Dermis blood vessel endothelial cell (primary cell): ENCODE data around the gene TMEM132C. TPM values are rescaled to one million over a fixed set of nuclear protein-coding genes. Genes with fewer than 3 reads are reported as not detected.
"Not testable (repeated sequence)": the region's sequence is repeated elsewhere in the genome, so short reads cannot be mapped to it uniquely, and the experiment has no call there.

Experiments
- DNase-seq: peaks from one replicate; pipeline ENCODE4 v3.0.0; 2010
- total RNA-seq: library from RNA; depleted of rRNA; stranded (reverse); fragments of >200 nt; gene quantifications from 2 replicates; pipeline ENCODE4 v1.2.3, GENCODE V29; 2014

TMEM132C gene
- total RNA-seq, 1 donor from 2014 or later: not detected

DNA sequence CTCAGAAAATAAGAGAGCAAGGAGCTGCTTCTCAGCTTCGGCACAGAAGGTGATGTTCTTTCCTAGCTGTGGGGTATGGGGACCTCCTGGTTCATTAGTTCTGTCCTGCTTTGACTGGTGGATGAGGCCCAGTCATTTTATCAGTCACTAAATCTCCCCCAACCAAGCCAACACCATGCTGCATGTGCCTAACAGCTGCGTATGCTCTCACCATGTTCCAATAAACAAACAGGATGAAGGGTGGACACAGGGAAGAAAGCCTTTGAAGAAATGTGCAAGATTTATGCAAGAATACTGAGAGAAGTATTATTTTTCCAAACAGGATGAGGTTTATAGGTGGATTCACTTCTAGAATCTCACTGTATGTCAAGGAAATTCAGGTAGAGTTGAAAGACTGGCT lies 156.2 kb downstream of the TMEM132C start:
- no peak for DNase-seq

DNA sequence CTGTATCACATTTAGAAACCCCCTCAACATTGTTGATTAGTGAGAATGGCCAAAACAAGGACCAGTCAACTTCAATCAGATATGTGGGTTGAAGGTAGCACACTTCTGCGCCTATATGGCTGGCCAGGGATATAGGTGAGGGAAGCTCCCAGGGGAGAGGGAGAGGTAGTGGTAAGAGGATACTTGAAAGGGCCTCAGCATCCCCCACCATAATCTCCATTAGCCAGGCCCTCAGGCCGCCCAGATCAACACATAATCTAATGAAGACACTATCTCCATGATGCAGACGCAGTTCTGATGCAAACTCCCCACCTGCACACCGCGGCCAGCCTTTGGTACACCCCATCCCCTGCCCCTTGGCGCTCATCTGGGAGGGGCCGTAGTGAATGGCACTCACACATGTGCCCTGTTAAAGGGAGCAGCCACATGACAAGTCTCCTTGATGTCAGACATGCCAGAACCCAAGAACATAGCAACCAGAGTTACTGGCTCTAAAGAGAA lies 158.0 kb downstream of the TMEM132C start:
- no peak for DNase-seq

DNA sequence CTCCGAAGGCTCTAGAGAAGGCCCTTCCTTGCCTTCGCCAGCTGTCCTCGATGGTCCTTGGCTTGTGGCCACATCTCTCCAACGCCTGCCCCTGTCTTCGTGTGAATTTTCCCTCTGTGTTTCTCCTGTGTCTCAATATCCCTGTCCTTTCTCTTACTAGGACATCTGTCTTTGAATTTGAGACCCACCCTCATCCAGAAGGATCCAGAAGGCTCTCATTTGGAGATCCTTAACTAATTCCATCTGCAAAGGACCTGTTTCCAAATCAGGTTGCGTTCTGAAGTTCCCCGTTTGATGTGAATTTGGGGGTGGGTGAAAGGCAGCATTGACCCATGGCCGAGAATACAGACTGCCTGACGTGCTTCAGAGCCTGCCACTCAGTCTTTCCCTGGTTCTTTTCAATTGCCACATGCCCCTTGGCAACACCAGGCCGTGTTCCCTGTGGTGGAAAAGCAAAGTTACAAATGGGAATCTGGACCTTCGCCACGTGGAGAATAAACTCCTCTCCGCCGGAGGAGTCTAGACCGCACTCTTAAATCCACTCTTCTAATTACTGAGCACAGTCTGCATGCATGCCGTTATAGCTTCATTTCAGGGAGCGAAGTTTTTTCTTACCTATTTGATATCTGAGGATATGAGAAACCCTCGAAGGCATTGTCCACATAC lies 158.8 kb downstream of the TMEM132C start:
- no peak for DNase-seq

DNA sequence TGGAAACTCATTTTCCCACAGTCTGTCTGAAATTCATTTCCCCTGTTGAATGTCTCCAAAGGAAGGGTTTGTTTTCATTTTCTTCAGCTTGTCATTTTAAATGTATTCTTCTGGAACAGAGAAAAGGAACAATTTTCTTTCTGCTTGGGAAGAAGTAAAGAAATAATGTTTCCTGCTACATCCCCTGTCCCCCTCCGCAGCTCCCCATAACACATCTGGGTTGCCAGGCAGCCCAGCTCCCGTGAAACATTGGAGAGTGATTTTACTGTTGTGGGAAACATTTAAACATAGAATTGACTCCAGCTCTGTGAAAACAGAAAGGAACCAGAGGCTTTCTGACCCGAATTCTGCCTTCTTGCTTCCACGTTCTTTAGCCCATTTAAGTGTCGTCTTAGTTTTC lies 159.5 kb downstream of the TMEM132C start:
- no peak for DNase-seq

DNA sequence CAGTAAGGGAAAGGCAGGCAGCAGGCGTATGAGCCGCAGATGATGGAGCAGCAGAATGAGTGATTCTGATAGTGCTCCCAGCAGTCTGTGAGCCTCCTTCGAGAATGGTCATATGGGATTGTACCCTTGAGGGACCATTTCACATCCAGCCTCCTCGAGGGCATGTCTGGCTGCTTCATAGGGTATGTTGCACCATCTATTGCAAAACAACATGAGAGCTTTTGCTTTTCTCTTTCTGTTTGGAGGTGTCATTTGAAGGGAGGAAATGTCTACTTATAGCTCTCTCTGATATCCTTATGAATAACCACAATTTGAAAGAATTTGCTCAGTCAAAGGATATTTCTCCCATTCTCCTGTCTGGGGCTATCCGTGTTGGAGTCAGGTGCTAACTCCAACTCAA lies 172.8 kb downstream of the TMEM132C start:
- DNase-seq: no peak

DNA sequence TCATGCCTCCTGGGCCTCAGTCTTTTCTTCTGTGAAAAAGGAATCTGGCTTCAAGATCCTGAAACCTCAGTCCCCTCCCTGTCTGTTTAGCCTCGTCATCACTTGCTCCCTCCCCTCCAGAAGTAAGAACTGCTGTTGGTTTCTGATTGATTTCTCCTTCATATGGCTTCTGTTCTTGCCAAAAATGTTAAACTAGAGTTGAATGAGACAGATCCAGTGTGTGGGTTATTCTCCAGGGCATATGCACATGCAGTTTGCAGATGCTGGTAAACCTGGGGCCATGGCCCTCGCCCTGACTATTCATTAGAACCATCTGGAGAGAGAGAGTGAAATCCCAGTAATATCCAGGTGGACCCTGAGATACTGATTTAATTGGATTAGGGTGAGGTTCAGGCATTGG lies 175.1 kb downstream of the TMEM132C start:
- DNase-seq: no peak

DNA sequence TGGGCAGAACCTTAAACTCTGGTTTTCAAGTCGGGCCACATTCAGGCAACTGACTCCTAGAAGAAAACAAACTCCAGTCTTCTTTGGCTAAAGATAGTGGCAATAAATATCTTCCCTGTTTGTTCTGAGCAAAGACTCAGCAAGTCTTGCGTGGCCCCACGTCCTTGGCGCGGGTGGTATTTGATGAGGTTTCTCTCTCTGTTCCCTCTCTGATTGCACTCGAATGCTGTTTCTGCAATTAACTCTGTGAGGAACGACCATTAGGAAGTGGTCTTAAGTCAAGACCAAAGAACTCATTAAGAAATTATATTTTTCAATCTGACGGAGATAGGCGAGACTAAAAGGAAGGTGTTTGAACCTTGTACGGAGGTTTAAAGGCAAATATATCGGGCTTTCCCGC lies 177.6 kb downstream of the TMEM132C start:
- no peak for DNase-seq

DNA sequence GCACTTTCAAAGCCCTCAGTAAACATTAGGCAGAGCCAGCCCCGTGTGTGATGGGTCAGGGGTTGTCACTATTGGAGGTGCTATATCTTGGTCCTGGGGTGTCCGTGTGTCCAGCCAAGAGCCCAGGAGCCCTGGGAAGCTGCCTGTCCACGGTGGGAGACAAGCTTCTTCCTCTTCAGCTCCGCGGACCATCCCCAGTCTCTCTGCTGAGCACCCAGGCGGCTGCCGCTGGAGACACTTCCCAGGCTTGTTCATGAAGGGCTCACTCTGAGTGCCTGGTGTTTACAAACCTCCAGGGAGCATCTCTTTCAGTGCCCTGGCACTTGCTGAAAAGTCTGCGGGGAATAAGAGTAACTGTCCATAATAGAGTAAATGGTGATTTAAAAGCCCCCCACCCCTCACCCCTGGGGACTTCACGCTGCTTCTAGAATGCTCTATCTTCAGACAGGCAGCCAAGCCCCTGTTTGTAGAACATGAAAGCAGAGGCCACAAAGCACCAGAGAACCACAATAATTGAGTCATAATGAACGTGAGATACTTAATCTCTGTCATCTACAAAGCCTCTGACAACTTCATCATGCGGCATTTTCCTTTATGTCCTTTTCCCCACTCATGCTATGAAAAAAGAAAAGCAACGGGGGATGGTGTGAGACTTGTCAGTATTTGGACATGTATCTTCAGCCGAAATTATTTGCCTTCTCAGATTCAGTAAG lies 178.6 kb downstream of the TMEM132C start:
- no peak for DNase-seq

DNA sequence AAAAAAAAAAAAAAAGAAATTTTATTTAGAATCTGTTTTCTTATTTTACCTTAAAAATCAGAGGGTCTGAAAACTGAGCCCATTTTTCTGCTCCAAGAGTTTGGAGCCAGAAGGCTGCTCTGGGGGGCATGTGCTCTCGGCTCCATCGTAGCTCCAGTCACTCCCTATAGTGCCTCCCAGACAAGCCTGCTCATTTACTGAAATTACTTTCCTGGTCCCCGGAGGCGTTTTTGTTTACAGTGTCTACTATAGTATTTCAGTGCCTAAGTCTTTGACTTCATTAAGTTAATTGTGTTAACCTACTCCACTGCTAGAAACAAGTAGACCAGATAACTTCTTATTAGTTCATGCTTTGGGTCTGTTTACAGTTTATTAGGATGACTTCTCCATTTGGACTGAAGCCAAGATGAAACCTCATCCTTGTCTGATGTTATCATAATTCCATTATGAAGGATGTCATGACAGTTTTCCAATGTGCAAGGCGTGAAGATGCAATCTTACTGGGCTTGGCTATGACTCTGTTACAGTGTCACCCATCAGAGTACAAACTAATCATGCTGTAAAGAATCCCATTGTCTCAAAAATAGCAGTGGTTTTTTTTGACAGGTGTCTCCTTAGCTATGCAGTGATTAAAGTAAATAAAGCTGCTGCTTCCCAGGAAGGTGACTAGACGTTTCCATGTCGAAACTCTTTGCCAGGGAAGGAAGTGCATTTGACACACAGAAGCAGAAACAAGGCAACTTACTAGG lies 182.3 kb downstream of the TMEM132C start:
- no peak for DNase-seq

DNA sequence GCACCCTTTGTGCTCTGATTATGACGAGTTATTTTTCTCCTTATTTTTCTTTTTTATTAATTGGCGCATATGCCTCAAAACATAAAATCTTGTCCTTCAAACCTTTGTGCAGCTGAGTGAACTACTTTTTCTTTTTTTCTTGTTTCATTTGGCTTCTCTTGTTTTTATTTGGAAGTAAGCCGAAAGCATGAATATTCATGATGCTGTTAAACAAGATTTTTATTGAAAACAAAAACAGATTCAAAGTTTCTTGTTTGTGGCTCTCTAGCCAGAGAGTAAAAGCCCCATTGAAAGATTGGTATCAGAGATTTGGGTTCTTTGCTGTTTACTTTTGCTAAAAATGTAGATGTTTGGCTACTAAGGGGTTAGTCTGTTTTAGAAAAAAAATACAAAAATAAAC lies 183.8 kb downstream of the TMEM132C start:
- no peak for DNase-seq

DNA sequence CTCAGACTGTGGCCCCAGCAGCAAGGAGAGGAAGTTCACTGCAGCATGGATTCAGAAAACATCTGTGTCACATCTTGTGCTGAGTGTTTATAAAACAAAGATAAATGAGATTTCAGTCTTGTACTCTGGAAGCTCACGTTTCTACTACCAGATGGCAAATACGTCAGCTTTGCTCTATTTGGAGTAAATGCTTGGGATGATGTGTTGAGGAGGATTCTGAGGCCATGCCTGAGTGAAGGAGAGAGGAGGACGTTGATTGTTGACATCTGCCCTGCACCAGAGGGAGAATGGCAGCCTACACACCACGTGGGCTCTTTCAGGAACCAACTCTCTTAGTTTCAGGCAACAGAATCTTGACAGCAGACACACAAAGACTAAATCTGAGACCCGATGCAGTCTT lies 188.9 kb downstream of the TMEM132C start:
- DNase-seq: no peak

DNA sequence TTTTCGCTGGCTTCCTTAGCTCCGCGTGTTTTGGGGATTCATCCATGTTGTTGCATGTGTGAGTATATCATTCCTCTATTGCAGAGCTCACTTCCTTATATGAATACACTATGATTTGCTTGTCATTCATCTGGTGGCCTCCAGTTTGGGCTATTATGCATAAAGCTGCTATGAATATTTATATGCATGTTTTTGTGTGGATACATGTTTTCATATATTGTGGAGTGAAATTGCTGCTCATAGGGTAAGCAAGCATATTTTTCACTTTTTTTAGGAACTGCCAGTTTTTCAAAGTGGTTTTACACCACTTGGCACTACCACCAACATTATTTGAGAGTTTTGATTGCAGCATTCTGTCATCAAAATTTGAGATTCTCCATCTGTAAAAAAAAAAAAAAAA lies 190.0 kb downstream of the TMEM132C start:
- DNase-seq: no peak

DNA sequence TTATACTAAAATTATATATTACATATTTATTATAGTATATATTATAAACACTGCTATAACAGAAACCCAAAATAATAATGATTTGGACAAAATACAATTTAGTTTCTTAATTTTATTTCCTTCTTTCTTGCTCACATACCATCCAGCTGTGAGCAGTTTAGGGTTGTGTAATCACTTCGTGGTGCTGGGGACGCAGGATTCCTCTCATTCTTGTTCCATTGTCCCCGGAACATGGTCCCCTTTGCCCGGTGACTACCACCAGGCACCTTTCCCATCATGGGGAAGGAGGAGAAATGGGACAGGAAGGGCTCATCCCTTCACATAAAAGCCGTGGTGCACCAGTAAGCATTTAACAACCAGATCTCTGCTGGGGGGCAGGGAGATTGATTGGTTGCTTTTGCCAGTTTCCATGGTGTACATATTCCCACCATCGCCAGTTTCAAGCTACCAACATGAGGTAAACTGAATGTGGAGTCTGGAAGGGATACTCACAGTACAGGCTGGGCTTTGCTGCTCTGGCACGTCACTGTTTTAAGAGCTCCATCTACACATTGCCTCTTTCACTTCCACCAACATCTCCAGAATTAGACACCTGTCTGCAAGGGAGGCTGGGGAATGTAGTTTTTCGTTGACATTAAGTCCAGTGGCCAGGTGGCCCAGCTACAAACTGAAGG lies 191.5 kb downstream of the TMEM132C start:
- DNase-seq: no peak

DNA sequence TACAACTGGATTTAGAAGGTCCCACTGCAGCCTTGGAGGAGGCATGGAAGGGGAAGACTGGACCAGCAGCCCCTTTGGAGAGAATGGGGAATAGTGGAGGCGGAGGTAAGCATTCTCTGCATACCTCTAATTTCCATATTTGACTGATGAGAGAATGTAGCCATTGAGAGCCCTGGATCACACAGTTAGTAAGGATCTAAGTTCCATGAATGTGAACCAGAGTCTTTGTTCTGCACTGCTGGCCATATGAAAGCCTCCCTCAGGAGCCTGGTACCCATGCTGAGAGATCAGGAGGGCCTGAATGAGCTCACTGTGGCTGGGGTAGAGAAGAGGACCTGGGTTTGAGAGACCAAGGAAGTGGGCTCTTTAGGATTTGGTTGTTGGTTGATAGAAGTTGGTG lies 192.1 kb downstream of the TMEM132C start:
- no peak for DNase-seq

DNA sequence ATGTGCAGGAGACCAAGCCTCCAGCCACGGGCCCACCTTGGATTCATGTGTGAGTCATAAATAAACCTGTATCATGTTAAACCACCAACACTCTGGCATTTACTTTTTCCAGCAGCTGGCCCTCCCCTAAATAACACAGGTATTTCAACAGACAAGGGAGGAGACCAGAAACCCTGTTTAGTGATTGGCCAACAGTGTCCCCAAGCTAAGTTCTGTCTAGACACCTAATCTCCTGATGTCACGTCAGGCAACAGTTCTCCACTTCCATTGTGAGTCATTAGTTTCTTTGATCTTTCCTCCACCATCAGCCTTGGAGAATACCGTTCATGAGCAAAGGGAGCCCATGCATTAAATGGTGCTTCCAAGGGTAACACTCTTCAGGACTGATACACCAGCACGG lies 196.9 kb downstream of the TMEM132C start:
- DNase-seq: no peak

DNA sequence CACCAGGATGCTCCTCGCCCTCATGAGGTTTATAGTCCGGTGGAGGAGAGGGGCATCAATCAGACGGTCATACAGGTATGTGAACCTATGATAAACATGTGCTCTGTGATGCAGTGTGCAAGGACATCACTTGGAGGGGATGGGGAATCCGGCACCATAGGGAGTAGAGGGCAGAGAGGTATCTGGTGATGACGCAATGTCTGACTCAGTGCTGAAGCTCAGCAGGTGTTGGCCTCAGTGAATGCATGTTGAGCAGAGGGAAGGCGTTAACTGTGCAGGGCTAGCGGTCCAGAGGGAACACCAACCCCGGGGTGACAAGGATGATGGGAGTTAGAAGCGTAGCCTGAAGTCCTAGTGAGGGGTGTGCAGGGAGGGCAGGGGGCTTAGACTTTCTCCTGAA lies 200.9 kb downstream of the TMEM132C start:
- DNase-seq: no peak

DNA sequence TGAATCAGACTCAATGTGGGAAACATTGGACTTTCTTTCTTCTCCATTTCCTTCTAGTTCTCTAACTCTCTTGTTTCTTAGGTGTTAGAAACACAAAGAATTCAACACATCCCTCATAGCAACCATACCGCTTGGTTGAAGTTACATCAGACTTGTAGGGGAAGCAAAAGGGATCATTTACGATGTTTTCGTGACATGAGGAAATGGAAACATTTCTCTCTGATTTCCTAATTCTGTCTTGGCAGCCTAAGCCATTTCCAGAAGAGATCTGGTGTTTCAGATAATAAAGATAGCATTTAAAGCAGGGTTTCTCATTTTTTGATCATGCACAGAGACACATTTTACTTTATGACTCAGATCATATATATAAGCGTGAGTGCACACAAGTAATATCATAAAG lies 202.0 kb downstream of the TMEM132C start:
- no peak for DNase-seq

DNA sequence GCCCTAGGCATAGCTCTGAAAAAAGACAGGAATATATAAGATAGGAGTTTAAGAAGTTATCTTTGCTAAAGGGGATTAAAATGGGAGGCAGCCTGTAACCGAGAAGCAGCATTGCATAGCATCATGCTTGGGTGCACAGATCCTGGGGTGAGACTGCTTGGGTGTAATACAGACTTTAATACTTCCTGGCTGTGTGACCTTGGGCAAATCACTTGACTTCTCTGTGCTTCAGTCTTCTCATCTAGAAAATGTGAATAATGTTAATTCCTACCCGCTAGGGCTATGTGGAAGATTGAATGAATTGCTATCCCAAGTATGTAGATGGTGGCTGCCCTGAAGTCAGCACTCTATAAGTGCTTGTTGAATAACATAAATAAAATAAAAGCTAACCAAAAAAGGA lies 204.5 kb downstream of the TMEM132C start:
- no peak for DNase-seq

DNA sequence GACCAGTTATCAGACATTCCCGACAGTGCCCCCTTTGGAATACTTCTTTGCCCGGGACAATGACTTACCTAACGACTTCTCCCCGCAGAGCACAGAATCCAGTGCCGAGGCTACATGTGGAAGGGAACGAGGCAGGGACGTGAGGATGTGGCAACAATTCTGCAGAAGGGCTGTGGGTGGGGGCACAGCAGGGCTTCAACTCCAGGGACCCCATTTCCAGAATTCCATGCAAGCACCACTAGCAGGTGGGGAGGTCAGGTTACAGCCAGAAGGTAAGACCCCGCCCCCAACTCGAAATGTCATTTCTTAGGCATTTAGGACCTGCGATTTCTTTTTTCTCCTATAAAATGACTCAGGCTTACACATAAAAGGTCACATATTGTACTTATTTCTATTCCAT lies 207.9 kb downstream of the TMEM132C start:
- DNase-seq: no peak

DNA sequence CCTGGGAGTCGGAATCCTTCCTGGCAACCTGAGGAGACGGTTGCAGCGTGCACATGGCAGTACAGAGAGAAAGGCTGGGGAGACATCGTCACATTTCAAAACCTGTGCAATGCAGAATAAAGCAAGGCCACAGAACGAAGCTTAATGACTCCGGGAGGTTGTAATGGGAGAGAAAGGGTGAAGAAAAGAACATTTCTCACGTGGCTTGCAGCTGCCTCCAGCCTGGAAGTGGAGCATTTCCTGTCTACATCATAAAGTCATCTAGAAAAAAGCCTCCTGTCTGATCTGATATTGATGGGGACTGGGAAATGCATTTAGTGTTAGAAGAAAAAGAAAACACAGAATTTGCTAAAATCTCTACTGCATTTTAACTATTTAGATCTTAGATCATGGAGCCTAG lies 209.3 kb downstream of the TMEM132C start:
- no peak for DNase-seq

DNA sequence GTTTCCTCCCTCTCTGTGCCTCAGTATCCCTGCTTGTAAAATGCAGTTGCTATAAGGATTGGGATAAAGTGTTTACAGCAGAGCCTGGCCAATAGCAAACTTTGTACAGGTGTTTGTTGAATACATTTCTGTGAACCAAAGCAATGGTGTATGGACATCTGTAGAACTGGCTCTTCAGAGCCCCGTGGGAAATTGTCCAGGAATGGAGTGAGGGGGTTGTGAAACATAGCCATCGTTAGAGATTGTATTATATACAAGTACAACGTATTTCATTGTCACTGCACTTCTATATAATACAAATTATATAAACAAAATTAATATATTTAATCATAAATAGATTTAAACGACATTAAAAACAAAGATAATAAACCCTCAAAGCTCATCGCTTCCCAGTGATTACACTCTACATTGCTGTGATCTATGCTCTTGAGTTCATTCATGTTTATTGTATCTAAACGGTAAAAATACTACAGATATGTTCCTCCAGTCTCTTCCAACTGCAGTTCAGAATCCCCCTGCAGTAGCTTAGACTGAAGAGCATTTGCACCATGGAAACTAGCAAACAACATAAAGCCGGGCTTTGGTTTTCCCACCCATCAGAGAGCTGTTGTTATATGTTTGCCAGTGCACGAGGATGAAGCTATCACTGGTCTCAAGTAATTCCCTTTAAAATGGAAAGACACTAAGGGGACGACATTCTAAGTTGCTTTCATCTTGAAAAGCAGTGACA lies 216.7 kb downstream of the TMEM132C start:
- DNase-seq: no peak

DNA sequence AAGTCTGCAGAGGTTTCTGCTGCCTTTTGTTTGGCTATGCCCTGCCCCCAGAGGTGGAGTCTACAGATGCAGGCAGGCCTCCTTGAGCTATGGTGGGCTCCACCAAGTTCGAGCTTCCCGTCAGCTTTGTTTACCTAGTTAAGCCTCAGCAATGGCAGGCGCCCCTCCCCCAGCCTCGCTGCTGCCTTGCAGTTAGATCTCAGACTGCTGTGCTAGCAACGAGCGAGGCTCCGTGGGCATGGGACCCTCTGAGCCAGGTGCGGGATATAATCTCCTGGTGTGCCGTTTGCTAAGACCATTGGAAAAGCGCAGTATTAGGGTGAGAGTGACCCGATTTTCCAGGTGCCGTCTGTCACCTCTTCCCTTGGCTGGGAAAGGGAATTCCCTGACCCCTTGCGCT lies 230.4 kb downstream of the TMEM132C start:
- DNase-seq: not testable (repeated sequence)
